K562 (cell line): ENCODE measurements around the gene GRM3. TPM values are rescaled to one million over a fixed set of nuclear protein-coding genes. Genes with fewer than 3 reads are reported as not detected.

Experiments
- ATAC-seq: fragments of 200-7000 bp; cut with Tn5 transposase; 3 replicates; pipeline ENCODE4 v1.9.1; 2020; ENCODE audit warnings: moderate library complexity
- BruUV-seq: library from RNA; stranded (reverse); fragments of 400-500 nt; replicated peaks from 2 replicates; lab custom pipeline; 2021; lab: Mats Ljungman, UMichigan
- CTCF ChIA-PET: fragments of 300-600 bp; formaldehyde crosslinking; extraction: SDS; loops from one replicate; lab custom pipeline; 2021; ENCODE audit warnings: low intra/inter-chr PET ratio; lab: Yijun Ruan, JAX
- POLR2A ChIA-PET: fragments of 300-600, 350-650 bp; sonication (Branson Sonifier 250); formaldehyde crosslinking; extraction: SDS; loops from one replicate; lab custom pipeline; 2021; ENCODE audit warnings: antibody characterized with exemption, inconsistent platforms; lab: Yijun Ruan, JAX
- DNase-seq, 4 experiments: peaks; one replicate each; pipeline versions ENCODE4 v3.0.0 to v3.0.0-alpha.2; 2011 to 2018; ENCODE audit warnings: low spot score in 3 of 4, mixed read lengths in 3 of 4; ENCODE audit errors: extremely low read depth in 1 of 4
- FAIRE-seq: peaks from 2 replicates; lab custom pipeline; 2011; peaks lifted over from hg19 to GRCh38; lab: Jason Lieb, UNC
- H2AFZ ChIP-seq: 2 replicates; pipeline ENCODE4 v1.6.0; 2011; ENCODE audit warnings: low read depth, low read length, control low read depth, inconsistent platforms
- H3K27ac ChIP-seq: fragments of 200-600 bp; 3 replicates; pipeline ENCODE4 v1.8.0; 2011; ENCODE audit warnings: low read depth, mild to moderate bottlenecking, control low read depth, inconsistent platforms, low read length, moderate library complexity, mixed read lengths; ENCODE audit errors: extremely low read depth
- H3K27me3 ChIP-seq, 2 experiments: fragments of 300-600 bp in 1 of 2; 2 replicates in 1 of 2; 3 replicates in 1 of 2; pipeline versions ENCODE4 v1.6.0 to v1.8.0; 2011; ENCODE audit warnings: inconsistent platforms in 2 of 2, low read length in 2 of 2, mild to moderate bottlenecking in 1 of 2, mixed read lengths in 1 of 2, moderate library complexity in 1 of 2; ENCODE audit not compliant: control insufficient read depth in 2 of 2, insufficient read depth in 2 of 2
- H3K36me3 ChIP-seq: fragments of 300-600 bp; 3 replicates; pipeline ENCODE4 v1.8.0; 2011; ENCODE audit warnings: mild to moderate bottlenecking, low read length, inconsistent platforms; ENCODE audit not compliant: control insufficient read depth, insufficient read depth
- H3K4me1 ChIP-seq, 2 experiments: fragments of 200-600 bp in 1 of 2; replicated peaks in 1 of 2; 2 replicates in 1 of 2; 3 replicates in 1 of 2; pipeline versions ENCODE4 v1.5.1 to v1.8.0; 2011; ENCODE audit warnings: inconsistent platforms in 2 of 2, low read length in 2 of 2, mild to moderate bottlenecking in 1 of 2, mixed read lengths in 1 of 2, moderate library complexity in 1 of 2; ENCODE audit not compliant: control insufficient read depth in 2 of 2, insufficient read depth in 2 of 2
- H3K4me2 ChIP-seq: 2 replicates; pipeline ENCODE4 v1.6.1; 2011; ENCODE audit warnings: low read length, control low read depth, inconsistent platforms, mixed read lengths; ENCODE audit not compliant: insufficient read depth
- H3K4me3 ChIP-seq: fragments of 200-600 bp; sonication (generic), shearing (Covaris generic); 2 replicates; pipeline ENCODE4 v1.5.1; 2016; ENCODE audit warnings: control low read depth, inconsistent platforms
- H3K79me2 ChIP-seq: fragments of 200-600 bp; 3 replicates; pipeline ENCODE4 v1.8.0; 2011; ENCODE audit warnings: low read length, inconsistent platforms; ENCODE audit not compliant: control insufficient read depth, insufficient read depth
- H3K9ac ChIP-seq, 2 experiments: 2 replicates each; pipeline versions ENCODE4 v1.6.0 to v1.6.1; 2011; ENCODE audit warnings: low read depth in 2 of 2, low read length in 2 of 2, control low read depth in 1 of 2, inconsistent platforms in 1 of 2, mild to moderate bottlenecking in 1 of 2, mixed read lengths in 1 of 2; ENCODE audit not compliant: insufficient read depth in 1 of 2
- H3K9me1 ChIP-seq: one replicate; pipeline ENCODE4 v1.6.0; 2011; ENCODE audit warnings: inconsistent platforms, mild to moderate bottlenecking, low read length, moderate library complexity; ENCODE audit not compliant: control insufficient read depth, insufficient read depth
- H3K9me3 ChIP-seq: replicated peaks from 2 replicates; pipeline ENCODE4 v1.5.1; 2011; ENCODE audit warnings: low read depth, low read length, inconsistent platforms; ENCODE audit not compliant: control insufficient read depth, insufficient read depth
- H4K20me1 ChIP-seq: replicated peaks from 2 replicates; pipeline ENCODE4 v1.6.1; 2011; ENCODE audit warnings: low read length, inconsistent platforms, mixed read lengths; ENCODE audit not compliant: control insufficient read depth, insufficient read depth
- BACH1 ChIP-seq: fragments of 200-800 bp; sonication (Bioruptor generic); IDR thresholded peaks from 2 replicates; pipeline ENCODE4 v1.6.1; 2016; ENCODE audit warnings: missing genetic modification characterization, missing compliant biosample characterization
- C11orf30 ChIP-seq: fragments of 450-650 bp; IDR thresholded peaks from 2 replicates; pipeline ENCODE4 v1.6.1; 2016; ENCODE audit warnings: low read depth, mild to moderate bottlenecking
- CBX3 ChIP-seq, 2 experiments: IDR thresholded peaks; 1 replicate in 1 of 2; 2 replicates in 1 of 2; pipeline ENCODE4 v1.6.1; 2012; ENCODE audit warnings: inconsistent platforms in 2 of 2, low read length in 2 of 2, borderline replicate concordance in 1 of 2, control low read depth in 1 of 2
- MAFF ChIP-seq: IDR thresholded peaks from 2 replicates; pipeline ENCODE4 v1.6.1; 2012; ENCODE audit warnings: low read length, improper control_type of control experiment
- MAFK ChIP-seq: IDR thresholded peaks from 2 replicates; pipeline ENCODE4 v1.6.1; 2011; ENCODE audit warnings: low read length, improper control_type of control experiment
- NFE2 ChIP-seq: IDR thresholded peaks from 2 replicates; pipeline ENCODE4 v1.6.1; 2014; ENCODE audit warnings: antibody characterized with exemption, low read depth
- NFE2L1 ChIP-seq: fragments of 450-650 bp; IDR thresholded peaks from 2 replicates; pipeline ENCODE4 v1.6.1; 2016; ENCODE audit warnings: missing genetic modification characterization, low read depth, mild to moderate bottlenecking, missing compliant biosample characterization, moderate library complexity, borderline replicate concordance
- NFIC ChIP-seq: fragments of 450-650 bp; IDR thresholded peaks from 2 replicates; pipeline ENCODE4 v1.6.1; 2017; ENCODE audit warnings: mild to moderate bottlenecking, inconsistent platforms
- PPARD ChIP-seq: fragments of 250-450 bp; sonication (Bioruptor Pico); IDR thresholded peaks from 2 replicates; pipeline ENCODE4 v1.8.0; 2022; ENCODE audit warnings: inconsistent platforms, mild to moderate bottlenecking, moderate library complexity
- TAF15 ChIP-seq: fragments of 200-400 bp; formaldehyde crosslinking; IDR thresholded peaks from 2 replicates; pipeline ENCODE4 v1.6.1; 2017; ENCODE audit warnings: mild to moderate bottlenecking, low read depth, low read length, moderate library complexity
- TAF9B ChIP-seq: fragments of 450-650 bp; IDR thresholded peaks from 2 replicates; pipeline ENCODE4 v1.6.1; 2018; ENCODE audit warnings: mild to moderate bottlenecking; ENCODE audit not compliant: partially characterized antibody
- TAL1 ChIP-seq: fragments of 450-650 bp; IDR thresholded peaks from 2 replicates; pipeline ENCODE4 v1.6.1; 2016; ENCODE audit warnings: mild to moderate bottlenecking
- TBP ChIP-seq: optimal IDR thresholded peaks from 2 replicates; pipeline ENCODE3; 2011; ENCODE audit warnings: low read depth, low read length, improper control_type of control experiment
- ZFP36 ChIP-seq: fragments of 150-350 bp; IDR thresholded peaks from 2 replicates; pipeline ENCODE4 v1.6.1; 2018; ENCODE audit warnings: low read length, low read depth; ENCODE audit not compliant: partially characterized antibody
- ZNF316 ChIP-seq: fragments of 450-650 bp; IDR thresholded peaks from 2 replicates; pipeline ENCODE4 v1.6.1; 2016
- WGBS: fragments of 100-300 bp; shearing (Covaris generic); methylation state at CpG from one replicate; pipeline ENCODE4 v1.1.6; 2016; ENCODE audit warnings: low coverage, mixed read lengths; ENCODE audit not compliant: insufficient coverage; ENCODE audit errors: missing lambda C conversion rate; 5-methylcytosine and 5-hydroxymethylcytosine counted together
- in situ Hi-C: fragments of 300-500 bp; cut with MboI; formaldehyde crosslinking; loops from 4 replicates; pipeline ENCODE4 v1.15.0; 2018; ENCODE audit warnings: inconsistent platforms, mixed read lengths
- intact Hi-C: fragments of 100-400 bp; cut with micrococcal nuclease; formaldehyde crosslinking; loops from 2 replicates; pipeline ENCODE4 v1.14.2; 2022
- polyA plus RNA-seq, 8 experiments: library from polyadenylated mRNA; depleted of rRNA in 4 of 8; stranded (reverse) in 5 of 8; unstranded in 3 of 8; fragments of >200 nt; fragmentation: Nextera tagmentation in 2 of 8; fragmentation: Illumina TruSeq in 1 of 8; extraction: Ambion mirVana in 2 of 8; extraction: Trizol in 1 of 8; gene quantifications; 2 replicates each; pipeline versions ENCODE4 v1.2.1 to v1.2.3, GENCODE V29; 2011 to 2014; ENCODE audit warnings: inconsistent platforms in 1 of 8, missing spikeins in 1 of 8
- total RNA-seq, 7 experiments: library from RNA; depleted of rRNA in 6 of 7; stranded (reverse); fragments of >200 nt in 6 of 7; fragmentation: Illumina TruSeq in 2 of 7; extraction: Trizol in 2 of 7; gene quantifications; 2 replicates each; pipeline versions ENCODE4 v1.2.1 to v1.2.3, GENCODE V29; 2011 to 2021; ENCODE audit warnings: low replicate concordance in 1 of 7
- TF ChIP-seq, protein P1 (sequence below), 3 experiments: fragments of 200-800 bp in 1 of 3; sonication (Bioruptor generic) in 1 of 3; sonication (generic) in 1 of 3; formaldehyde crosslinking in 1 of 3; IDR thresholded peaks; 2 replicates each; pipeline versions ENCODE4 v1.6.1 to v1.8.0; 2016 to 2022; ENCODE audit warnings: mild to moderate bottlenecking in 2 of 3, missing compliant biosample characterization in 2 of 3, missing genetic modification characterization in 2 of 3, missing genetic modification reagents in 1 of 3
- TF ChIP-seq, protein P2 (sequence below): fragments of 450-650 bp; IDR thresholded peaks from 2 replicates; pipeline ENCODE4 v1.6.1; 2017; ENCODE audit warnings: antibody characterized with exemption, mild to moderate bottlenecking

The GRM3 gene
- total and polyA plus RNA-seq, 9 of the 15 experiments (the other 6 are each of a cell fraction or from before 2014, with no cell fraction given) = 0.03 to 0.08 (median 0.03) TPM; not detected in 6

DNA sequence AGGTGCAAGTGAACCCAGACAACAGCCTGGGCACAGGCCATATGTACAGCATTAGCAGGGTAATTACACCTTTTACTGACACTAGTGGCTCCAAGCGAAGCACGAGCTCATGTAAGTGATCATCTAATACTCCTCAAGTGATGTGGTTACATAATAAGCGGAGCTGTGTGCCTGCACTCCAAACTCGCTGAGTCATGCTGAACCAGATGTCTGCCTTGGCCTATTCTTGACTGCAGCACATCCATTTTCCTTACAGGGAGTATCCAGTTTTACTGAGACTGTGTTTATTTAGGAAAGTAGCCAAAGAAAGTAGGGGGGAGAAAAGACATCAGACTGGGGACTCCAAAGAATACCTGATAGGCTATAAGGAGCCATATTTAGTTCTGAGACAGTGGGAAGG is 90.1 kb downstream of the GRM3 start:
- H3K4me1 ChIP-seq = no peaks in the 10 kb centered on the region
- no peaks in the 10 kb centered on the region for H3K9me1 ChIP-seq
- no peak overlapping the region for H3K27ac ChIP-seq
- H3K27me3 ChIP-seq = no peaks in the 10 kb centered on the region
- ATAC-seq (peak; percentile 66), DNase-seq (peak in 2 of 4 experiments; percentile 16 to 51), FAIRE-seq (no peak)
- no peaks in the 10 kb centered on the region for H3K79me2 ChIP-seq
- POLR2A ChIA-PET = interaction anchor here (0.6 kb wide), 1 partner anchor 1050 kb away, joined by 3 read pairs; no protein-coding TSS in a partner anchor
- 4% methylated on average over 4 of the region's 4 CpGs for WGBS
- BruUV-seq = no TSS peak
- in situ Hi-C loops (no loop called here), intact Hi-C loops (no loop called here)
- CTCF ChIA-PET = no interaction called here
- no peak overlapping the region for H3K9ac ChIP-seq
- no peaks in the 10 kb centered on the region for H4K20me1 ChIP-seq
- no peaks in the 10 kb centered on the region for H3K9me3 ChIP-seq
- H2AFZ ChIP-seq = no peak overlapping the region
- H3K36me3 ChIP-seq = no peaks in the 10 kb centered on the region
- H3K4me2 ChIP-seq = no peak overlapping the region
- no peak overlapping the region for H3K4me3 ChIP-seq
- TF ChIP-seq MAFK = peak; percentile 69; the same call in 1 of the 2 replicates
- TF ChIP-seq MAFF = peak; percentile 72
- TF ChIP-seq NFE2 = peak; percentile 83
- TF ChIP-seq BACH1 (tag) = peak; percentile 53; the same call in 1 of the 2 replicates
- peak; percentile 83 for TF ChIP-seq C11orf30
- TF ChIP-seq, protein P1, sequence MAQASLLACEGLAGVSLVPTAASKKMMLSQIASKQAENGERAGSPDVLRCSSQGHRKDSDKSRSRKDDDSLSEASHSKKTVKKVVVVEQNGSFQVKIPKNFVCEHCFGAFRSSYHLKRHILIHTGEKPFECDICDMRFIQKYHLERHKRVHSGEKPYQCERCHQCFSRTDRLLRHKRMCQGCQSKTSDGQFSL (CRISPR knock-in tag; IDR thresholded peaks at IDR 0.05) = no peak
- TF ChIP-seq, protein P1 (tag; IDR thresholded peaks at IDR 0.05) = no peak
- TF ChIP-seq TBP = no peak
- peak; percentile 83 for TF ChIP-seq NFE2L1 (tag)
- no peak for TF ChIP-seq NFIC
- TF ChIP-seq CBX3 (IDR thresholded peaks at IDR 0.05; ENCODE audit: borderline replicate concordance in 1 of 2, low read length in 2 of 2) = peak in 1 of 2 experiments; percentile 53; a peak in 1 of 3 replicates
- no peak for TF ChIP-seq PPARD (CRISPR knock-in tag)
- TF ChIP-seq ZNF316 = peak; percentile 86
- TF ChIP-seq TAL1 = no peak
- no peak for TF ChIP-seq TAF9B
- peak; percentile 16 for TF ChIP-seq ZFP36
- no peak for TF ChIP-seq TAF15
- TF ChIP-seq, protein P2, sequence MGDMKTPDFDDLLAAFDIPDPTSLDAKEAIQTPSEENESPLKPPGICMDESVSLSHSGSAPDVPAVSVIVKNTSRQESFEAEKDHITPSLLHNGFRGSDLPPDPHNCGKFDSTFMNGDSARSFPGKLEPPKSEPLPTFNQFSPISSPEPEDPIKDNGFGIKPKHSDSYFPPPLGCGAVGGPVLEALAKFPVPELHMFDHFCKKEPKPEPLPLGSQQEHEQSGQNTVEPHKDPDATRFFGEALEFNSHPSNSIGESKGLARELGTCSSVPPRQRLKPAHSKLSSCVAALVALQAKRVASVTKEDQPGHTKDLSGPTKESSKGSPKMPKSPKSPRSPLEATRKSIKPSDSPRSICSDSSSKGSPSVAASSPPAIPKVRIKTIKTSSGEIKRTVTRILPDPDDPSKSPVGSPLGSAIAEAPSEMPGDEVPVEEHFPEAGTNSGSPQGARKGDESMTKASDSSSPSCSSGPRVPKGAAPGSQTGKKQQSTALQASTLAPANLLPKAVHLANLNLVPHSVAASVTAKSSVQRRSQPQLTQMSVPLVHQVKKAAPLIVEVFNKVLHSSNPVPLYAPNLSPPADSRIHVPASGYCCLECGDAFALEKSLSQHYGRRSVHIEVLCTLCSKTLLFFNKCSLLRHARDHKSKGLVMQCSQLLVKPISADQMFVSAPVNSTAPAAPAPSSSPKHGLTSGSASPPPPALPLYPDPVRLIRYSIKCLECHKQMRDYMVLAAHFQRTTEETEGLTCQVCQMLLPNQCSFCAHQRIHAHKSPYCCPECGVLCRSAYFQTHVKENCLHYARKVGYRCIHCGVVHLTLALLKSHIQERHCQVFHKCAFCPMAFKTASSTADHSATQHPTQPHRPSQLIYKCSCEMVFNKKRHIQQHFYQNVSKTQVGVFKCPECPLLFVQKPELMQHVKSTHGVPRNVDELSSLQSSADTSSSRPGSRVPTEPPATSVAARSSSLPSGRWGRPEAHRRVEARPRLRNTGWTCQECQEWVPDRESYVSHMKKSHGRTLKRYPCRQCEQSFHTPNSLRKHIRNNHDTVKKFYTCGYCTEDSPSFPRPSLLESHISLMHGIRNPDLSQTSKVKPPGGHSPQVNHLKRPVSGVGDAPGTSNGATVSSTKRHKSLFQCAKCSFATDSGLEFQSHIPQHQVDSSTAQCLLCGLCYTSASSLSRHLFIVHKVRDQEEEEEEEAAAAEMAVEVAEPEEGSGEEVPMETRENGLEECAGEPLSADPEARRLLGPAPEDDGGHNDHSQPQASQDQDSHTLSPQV = peak; percentile 56; the same call in 1 of the 2 replicates
